Dermis blood vessel endothelial cell (primary cell): ENCODE results near the gene DBP. TPM values are rescaled to one million over a fixed set of nuclear protein-coding genes. Genes with fewer than 3 reads are reported as not detected.
A peak's percentile ranks its signal among the peaks of the same experiment; 100 is the strongest.
"Not testable (repeated sequence)": the region's sequence is repeated elsewhere in the genome, so short reads cannot be mapped to it uniquely, and the experiment has no call there.

Experiments
- DNase-seq: peaks from one replicate; pipeline ENCODE4 v3.0.0; 2010
- total RNA-seq: library from RNA; depleted of rRNA; stranded (reverse); fragments of >200 nt; gene quantifications from 2 replicates; pipeline ENCODE4 v1.2.3, GENCODE V29; 2014

The DBP gene, protein sequence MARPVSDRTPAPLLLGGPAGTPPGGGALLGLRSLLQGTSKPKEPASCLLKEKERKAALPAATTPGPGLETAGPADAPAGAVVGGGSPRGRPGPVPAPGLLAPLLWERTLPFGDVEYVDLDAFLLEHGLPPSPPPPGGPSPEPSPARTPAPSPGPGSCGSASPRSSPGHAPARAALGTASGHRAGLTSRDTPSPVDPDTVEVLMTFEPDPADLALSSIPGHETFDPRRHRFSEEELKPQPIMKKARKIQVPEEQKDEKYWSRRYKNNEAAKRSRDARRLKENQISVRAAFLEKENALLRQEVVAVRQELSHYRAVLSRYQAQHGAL
- 1.6 and 3.1 TPM in 2 replicates for total RNA-seq

DNA sequence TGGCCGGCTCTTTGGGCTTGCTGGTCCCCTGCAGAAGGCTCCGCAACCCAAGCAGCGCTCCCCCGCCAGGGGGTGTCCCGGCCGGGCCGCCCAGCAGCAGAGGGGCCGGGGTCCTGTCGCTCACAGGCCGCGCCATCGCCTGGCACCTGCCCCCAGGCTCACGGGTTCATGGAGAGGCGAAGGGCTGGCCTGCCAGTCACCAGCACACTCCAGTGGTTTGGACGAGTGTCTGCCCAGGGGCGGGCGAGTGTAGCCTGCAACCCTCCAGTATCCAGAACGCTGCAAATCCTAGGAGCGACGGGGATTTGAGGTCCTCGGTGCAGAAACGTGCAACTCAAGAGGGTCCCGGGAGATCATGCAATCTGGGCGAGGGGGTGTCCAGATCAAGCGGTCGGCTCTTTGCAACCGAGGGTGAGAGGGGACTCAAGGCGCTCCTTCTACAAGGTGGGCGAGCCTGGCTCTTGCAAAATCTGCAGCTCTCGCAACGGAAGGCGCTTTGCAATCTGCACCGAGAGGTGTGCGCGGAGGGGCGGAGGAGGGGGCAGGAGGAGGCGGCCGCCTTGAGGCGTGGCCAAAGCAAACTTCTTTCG lies at the start of gene DBP:
Gene DBP (minus strand): TSS at position 521 of the 590 bp plus-strand sequence. CDS start 385 bp downstream, at position 136.
- DNase-seq, result no peak

DNA sequence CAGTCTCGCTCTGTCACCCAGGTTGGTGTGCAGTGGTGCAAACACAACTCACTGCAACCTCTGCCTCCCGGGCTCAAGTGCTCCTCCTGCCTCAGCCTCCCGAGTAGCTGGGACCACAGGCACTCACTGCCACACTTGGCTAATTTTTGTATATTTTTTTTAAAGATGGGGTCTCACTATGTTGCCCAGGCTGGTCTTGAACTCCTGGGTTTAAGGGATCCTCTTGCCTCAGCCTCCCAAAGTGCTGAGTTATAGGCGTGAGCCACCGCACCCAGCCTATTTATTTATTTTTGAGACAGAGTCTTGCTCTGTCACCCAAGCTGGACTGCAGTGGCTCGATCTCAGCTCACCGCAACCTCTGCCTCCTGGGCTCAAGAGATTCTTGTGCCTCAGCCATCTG lies 49.5 kb upstream of the DBP start:
- DNase-seq, result not testable (repeated sequence)

DNA sequence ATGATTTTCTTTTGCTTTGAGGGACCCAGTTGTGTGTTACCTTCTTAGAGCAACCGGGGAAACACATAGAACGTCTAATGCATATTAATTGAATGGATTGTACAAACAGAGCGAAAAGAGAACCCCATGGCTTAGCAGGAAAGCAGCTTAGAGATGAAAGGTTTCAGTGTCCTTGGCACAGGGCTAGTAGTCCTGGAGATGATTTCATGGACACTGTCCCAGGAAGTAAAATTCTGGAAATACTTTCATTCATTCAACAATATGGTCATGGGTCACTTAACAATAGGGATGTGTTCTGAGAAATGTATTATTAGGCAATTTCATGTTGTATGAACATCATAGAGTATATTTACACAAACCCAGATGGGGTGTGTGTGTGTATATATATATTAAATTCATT lies 48.9 kb upstream of the DBP start:
- no peak for DNase-seq

DNA sequence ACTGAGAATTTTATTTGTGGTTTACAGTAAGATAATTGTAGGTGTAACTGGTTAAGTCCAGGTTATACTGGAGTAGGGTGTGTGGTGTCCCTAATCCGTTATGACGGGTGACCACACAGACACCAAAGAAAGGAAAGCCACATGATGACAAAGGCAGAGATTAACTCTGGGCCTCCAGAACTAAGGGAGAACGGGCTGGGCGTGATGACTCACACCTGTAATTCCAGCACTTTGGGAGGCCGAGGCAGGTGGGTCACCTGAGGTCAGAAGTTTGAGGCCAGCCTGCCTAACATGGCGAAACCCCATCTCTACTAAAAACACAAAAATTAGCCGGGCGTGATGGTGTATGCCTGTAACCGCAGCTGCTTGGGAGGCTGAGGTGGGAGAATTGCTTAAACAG lies 48.4 kb upstream of the DBP start:
- DNase-seq, result no peak

DNA sequence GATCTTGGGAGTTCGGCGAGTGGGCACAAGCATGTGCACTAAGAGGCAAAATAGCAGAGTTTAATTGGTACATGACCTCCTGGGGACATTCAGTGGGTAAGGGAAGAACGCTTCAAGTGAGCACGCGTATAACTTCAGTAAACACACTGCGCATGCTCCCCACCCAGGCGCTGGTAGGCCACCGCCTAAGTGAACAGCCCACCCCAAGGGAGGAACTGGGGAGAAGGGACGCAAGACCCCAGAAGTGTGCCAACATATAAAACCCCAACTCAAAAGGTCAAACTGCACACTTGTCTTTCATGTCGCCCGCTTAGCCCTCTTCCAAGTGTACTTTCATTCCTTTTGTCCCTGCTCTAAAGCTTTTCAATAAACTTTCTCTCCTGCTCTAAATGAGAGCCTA lies 46.2 kb upstream of the DBP start:
- DNase-seq, result peak; percentile 65

DNA sequence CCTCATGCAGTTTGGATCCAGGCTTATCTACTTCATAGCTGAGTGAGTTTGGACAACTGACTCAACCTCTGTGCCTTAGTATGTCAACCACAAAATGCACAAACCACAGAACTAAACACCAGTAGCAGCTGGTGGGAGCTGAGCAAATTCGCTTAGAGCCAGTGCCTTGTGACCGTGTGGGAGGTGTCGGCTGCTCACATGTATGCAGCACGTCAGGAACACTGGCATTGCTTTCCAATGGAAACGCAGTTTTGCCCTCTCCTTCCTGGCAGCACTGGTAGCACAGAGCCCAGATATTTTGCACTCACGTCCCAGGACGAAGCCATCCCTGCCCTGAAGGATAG lies 43.9 kb upstream of the DBP start:
- no peak for DNase-seq

DNA sequence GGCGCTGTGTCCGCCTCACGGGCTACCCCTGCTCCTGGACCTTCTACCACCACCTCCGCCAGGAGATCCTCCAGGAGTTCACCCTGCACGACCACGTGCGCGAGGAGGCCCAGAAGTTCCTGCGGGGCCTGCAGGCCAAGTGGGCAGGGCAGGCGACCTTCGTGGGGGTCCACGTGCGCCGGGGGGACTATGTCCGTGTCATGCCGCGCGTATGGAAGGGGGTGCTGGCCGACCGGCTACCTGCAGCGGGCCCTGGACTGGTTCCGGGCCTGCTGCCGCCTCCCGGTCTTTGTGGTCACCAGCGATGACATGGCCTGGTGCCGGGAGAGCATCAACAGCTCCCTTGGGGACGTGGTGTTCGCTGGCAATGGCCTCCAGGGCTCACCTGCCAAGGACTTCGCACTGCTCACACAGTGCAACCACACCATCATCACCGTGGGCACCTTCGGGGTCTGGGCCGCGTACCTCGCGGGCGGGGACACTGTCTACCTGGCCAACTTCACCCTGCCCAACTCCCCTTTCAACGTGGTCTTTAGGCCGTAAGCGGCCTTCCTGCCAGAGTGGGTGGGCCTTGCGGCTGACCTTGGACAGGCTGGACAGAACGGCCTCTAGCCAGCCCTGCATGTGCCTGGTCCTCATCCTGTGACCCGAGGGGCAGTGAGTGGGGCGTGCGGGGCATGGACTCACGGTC lies 43.4 kb upstream of the DBP start:
- no peak for DNase-seq

DNA sequence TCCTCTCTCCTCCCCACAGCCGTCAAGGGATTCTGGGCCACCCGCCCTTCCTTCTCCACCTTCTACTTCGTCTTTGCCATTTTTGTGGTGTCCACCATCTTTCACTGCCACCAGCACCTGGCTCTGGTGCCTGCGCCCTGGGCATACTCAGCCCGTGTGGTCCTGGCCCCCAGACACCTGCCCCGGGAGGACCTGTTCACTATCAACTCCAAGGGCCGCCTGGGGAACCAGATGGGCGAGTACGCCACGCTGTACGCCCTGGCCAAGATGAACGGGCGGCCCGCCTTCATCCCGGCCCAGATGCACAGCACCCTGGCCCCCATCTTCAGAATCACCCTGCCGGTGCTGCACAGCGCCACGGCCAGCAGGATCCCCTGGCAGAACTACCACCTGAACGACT lies 42.8 kb upstream of the DBP start:
- DNase-seq, result not testable (repeated sequence)

DNA sequence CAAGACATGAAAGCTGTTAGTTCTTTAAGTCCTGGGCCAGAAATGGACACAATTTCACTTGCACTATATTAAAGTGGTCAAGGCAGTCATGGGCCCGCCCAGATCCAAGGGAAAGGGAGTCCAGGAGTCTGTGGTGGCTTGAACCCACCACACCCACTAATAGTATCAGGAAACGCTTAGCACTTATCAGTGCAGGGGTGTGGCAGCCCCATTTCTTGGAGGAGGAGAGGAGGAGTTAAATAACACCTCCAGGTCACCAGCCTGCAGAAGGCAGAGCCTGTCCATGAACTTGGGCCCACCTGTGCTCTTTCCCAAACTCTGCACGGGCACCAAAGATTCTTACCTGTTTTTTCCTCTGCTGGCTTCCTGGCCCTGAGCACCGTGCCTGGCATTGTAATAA lies 41.0 kb upstream of the DBP start:
- no peak for DNase-seq

DNA sequence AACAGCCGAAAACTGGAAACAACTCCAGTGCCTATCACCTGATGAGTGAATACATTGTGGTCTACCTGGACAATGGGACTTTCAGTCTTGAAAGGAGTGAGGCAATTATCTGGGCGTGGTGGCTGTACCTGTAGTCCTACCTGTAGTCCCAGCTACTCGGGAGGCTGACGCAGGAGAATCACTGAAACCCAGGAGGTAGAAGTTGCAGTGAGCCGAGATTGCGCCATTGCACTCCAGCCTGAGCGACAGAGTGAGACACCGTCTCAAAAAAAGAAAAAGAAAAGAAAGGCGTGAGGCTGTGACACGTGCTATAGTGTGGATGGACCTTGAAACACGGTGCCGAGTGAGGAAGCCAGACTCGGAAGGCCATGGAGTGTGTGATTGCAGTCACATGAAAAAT lies 39.7 kb upstream of the DBP start:
- no peak for DNase-seq

DNA sequence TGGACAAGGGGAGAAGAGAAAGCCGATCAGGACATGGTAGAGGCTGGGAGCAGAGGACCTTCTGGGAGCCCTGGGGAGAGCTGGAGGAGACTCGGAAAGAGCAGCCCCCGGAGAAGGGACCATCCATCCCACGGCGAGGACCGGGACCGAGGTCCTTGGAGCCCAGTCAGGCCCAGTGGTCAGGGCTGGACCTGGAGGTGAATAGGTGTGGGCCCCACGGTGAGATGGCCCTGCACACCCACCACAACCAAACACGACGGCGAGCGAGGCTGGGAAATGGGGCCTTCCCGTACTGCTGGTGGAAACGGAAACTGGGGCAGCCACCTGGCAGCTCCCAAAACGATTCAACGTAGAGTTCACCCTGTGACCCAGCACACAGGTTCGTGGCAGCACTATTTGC lies 39.3 kb upstream of the DBP start:
- DNase-seq, result no peak

DNA sequence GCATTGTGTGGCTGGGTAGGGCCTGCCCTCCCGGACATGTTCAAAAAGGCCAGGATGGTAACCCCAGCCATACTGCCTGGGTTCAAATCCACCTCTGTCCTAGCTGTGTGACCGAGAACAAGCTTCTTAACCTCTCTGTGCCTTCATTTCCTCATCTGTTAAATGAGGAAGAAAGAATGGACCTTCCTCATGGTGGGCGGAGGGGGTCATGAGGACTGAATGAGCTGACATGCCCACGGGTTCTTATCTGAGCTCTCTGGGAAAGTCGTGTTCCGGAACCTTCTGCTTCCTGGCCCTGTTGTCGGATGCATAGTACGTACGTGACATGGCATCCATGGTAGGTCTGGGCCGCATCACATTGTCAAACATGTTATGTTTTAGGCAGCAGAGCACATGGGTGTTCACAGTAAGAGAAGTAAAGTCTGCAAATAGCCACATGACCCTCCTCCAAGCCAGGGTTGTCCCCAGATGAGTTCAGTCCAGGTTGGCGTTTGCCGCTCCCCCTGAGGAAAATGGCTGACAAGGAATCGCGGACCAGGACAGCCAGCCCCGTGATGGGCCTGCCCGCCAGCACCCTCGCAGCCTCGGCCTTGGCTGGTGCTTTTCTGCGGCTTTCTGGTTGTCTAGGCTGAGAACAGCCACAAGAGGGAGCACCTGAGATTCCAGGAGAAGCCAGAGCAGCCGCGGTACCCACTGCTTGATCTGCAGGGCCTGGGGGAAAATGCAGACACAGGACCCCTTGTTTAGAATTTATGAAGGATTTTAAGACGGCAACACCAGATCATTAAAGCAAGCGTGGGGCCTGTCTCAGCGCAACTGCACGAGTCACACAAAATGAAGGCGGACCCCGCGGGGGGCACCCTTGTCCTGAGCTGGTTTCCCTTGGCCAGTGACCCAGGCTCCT lies 38.0 kb upstream of the DBP start:
- DNase-seq, result peak; percentile 91

DNA sequence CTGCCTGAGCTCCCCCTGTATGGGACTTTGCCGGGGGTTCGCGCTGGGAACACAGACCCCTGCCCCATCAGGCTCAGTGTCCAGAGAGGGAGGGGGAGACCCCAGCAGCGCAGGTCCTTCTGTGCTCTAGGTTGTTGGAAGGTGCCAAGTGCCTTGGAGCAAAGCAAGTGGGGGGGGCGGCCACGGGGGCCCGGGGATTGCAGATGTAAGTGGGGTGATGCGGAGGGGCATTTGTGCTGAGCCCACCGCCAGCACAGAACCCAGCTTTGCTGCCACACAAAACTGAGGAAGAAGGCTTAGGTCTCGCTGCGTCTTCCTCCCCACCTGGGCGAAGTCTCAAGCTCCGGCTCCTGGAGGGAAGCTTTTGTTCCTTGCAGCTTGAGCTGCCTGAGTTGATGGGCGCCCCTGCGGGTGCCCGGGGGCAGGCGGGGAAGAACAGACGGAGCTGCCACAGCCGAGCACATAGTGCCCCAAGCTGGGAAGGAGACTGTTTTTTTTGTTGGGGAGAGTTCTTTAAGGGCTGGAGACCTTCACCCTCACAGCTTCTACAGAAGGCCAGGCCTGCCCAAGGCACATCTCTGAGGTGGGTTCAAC lies 37.1 kb upstream of the DBP start:
- DNase-seq, result no peak

DNA sequence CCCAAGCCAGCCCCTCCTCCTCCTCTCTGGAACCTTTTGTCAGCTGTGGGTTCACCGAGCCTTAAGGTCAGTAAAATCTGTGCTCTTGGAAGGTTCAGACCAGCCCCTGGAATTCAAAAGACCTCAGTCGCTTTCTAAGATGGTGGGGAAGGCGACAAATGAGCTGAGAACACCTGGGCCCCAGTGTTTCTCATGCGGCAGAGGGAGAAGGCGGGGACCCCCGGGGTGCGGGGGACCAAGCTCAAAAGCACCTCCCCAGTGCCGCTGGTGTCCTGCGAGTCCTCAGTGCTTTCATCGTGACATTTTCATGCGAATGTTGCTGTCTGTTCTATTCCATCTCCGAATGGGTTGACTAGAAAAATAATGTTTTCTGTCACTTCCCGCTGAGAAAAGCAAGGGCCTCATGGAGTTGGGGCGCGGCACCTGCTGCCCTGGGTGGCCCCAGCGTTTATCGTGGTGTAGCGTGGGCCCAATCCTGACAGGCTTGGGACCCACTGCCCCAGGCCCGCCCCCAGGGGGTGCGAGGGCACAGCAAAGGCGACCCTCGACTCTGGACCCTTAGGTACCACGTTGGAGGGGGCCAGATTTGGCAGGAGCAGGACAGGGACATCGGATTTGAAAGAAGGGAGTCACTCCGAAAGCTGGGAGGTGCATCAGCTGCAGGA lies 36.4 kb upstream of the DBP start:
- no peak for DNase-seq

DNA sequence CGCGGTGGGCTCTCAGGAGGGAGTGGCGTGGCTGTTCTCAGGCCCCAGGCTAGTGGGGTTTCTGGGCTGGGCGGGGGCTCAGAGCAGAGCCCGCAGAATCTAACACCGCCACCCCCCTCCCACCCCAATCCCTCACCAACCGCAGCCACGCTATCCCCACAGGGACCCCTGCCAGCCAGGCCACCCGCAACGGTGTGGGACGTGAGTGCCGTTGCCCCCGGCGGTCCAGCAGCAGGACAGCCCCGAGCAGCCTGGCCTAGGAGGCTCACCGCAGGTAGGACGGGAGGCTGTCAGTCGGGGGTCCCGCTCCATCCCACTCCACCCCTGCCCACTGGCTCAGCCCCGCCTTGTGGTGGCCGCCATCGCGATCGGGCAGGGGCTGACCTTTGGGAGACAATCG lies 35.8 kb upstream of the DBP start, which contains the start of gene NTN5:
Gene NTN5 (minus strand): TSS at position 24 of the 400 bp plus-strand sequence. CDS start 2,031 bp downstream, outside the sequence.
- DNase-seq, result no peak

DNA sequence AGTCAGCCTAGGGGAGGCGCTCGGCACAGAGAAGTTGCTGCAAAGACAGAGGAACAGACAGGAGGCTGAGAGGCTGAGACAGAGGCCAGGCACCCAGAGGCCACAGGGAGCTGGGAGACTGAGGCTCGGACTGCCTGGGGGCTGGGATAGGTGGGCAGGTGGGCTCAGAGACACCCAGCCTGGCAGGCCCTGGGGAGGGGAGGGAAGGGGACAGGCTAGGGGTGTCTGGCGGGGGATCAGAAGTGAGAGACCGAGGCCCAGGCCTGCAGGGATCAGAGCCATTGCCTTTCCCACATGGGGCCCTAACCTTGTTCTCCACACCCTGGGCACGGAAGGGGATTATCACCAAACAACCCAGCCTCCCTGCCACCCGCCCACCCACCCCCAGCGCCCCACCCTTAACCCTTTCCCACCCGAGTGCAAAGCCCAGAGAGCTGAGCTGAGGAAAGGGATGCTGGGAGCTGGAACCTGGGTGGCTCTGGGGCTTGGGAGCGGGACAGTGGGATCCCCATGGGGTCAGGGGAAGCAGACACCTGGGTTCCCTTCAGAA lies 34.3 kb upstream of the DBP start:
- no peak for DNase-seq

DNA sequence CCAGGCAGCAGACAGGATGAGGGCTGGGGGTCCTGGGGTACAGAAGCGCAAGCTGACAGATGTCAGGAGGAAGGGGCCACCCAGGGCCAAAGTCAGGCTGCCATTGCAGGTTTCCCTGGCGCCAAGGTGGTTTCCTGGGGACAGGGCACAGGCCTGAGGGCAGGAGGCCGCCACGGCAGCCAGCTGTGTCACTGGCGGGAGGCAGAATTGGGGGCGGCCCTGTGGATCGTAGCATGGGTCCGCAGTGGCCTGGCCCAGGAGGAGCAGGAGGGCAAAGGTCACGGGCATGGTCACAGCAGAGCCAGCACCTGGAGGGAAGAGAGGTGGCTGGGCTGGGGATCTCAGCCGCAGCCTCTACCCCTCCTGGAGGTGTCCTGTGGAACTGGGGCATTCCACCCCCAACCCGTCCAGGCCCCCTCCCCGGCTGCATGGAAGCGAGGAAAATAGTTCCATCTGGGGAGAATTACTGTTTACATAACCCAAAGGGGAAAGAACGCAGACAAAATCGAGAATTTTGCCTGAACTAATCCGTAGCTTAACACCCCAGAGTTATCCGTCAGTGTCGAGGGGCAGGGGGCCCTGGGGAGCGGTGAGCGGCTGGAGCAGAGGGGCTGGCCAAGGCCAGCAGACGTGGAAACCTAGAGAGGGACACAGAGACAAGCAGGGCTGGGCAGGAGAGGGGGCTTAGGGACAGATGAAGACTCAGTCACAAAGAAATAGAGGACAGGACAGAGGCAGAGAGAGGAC lies 33.7 kb upstream of the DBP start:
- DNase-seq, result no peak

DNA sequence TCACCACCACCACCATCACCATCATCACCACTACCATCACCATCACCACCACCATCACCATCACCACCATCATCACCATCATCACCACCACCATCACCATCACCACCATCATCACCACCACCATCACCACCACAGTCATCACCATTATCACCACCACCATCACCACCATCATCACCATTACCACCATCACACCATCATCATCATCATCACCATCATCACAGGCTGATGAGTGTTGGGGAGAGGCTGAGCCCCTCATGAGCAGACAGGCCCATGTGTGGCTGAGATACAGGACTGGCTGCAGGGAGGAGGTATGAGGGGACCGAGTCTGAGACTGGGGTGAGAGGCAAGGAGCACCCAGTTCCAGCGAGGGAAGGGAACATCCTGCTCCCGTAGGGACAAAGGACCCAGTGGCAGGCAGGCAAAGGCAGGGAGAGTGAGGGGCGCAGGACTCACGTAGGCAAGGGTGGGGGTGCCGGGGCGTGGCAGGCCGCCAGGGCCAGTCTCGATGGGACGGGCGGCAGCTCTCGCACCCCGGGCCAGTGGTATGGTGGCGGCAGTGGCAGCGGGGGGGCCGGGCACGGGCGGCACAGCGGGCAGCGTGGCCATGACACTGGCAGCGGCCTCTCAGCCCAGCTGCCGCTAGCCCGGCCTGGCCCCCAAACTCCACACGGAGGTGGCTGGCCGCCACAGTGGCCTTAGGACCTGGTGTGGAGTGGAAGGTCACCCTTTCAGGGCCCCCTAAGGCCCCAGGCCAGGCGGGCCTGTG lies 32.9 kb upstream of the DBP start:
- DNase-seq, result no peak

DNA sequence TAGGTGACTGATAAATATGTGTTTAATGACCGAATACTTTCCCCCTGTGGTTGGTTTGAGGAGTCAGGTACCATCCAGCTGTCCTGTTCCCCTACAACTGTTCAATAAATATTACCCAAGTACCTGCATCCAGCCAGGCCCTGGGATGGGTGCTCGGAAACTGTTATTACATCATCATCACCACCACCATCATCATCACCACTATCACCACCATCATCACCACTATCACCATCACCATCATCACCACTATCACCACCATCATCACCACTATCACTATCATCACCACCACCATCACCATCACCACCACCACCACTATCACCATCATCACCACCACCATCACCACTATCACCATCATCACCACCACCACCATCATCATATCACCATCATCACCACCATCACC lies 31.6 kb upstream of the DBP start:
- no peak for DNase-seq

DNA sequence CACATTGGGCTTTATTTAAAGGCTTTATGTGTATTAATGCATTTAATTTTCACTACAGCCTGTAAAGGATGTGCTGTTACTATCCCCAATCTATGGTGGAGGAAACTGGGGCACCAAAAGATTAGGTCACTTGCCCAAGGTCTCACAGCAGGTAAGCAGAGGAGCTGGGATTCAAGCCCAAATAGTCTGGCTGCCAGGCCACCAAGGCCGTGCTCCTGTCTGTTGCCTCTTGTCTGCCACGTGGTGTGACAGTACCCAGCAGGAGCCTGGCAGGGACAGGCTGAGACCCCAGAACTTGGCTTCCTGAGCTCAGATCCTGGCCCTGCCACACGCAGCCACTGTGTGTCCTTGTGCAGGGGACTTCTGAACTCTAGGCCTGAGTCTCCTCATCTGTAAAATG lies 31.2 kb upstream of the DBP start:
- no peak for DNase-seq
